IPS-18c (cell line): ENCODE data around the gene PNLIP.

Experiments used
- H3K4me3 ChIP-seq: 2 replicates; pipeline ENCODE4 v1.7.0; 2013; ENCODE audit warnings: low read depth, mild to moderate bottlenecking, low read length, moderate library complexity; ENCODE audit not compliant: insufficient read depth
- H3K9me3 ChIP-seq: one replicate; pipeline ENCODE4 v1.6.1; 2013; ENCODE audit warnings: mild to moderate bottlenecking, low read length, moderate library complexity; ENCODE audit not compliant: control insufficient read depth, insufficient read depth

PNLIP gene

DNA sequence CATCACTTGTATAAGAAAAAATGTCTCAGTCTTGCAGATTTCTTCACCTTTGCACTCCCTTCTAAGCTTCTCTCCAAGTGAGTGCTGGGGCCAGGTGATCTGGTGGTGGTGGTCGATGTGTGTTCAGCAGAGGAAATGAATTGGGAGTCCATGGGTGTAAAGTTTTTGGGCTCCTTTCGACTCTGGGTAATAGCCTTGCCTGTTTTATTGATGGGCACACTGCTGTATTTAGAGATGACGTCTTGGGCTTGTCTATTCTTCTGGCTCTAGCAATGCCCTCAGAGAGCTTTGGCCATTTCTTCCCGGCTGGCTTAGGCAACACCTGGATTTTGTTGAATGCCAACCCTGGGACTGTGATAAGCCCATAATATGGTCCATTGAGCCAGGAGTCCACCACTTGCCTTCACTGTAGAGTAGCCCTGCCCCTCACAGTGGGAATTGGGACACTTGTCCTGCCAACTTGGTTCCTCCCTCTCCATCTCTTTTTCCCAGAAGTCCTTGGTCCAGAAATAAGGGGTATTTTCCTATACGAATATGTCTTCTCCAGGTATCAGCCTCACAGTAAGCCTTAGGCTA lies 11.7 kb downstream of the PNLIP start:
- no peak overlapping the region for H3K4me3 ChIP-seq

DNA sequence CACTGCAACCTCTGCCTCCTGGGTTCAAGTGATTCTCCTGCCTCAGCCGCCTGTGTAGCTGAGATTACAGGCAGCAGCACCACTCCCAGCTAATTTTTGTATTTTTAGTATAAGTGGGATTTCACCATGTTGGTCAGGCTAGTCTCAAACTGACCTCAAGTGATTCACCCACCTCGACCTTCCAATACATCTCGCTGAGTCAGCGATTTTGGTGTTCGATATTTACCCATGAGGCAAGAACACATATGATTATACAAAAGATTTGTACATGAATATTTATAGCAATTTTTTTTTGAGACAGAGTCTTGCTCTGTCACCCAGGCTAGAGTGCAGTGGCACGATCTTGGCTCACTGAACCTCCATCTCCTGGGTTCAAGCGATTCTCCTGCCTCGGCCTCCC lies 19.8 kb downstream of the PNLIP start:
- H3K4me3 ChIP-seq, result no peak overlapping the region

More for the DNA sequence above, 11.7 kb downstream of the PNLIP start:
- H3K9me3 ChIP-seq, result no peaks in the 10 kb centered on the region

DNA sequence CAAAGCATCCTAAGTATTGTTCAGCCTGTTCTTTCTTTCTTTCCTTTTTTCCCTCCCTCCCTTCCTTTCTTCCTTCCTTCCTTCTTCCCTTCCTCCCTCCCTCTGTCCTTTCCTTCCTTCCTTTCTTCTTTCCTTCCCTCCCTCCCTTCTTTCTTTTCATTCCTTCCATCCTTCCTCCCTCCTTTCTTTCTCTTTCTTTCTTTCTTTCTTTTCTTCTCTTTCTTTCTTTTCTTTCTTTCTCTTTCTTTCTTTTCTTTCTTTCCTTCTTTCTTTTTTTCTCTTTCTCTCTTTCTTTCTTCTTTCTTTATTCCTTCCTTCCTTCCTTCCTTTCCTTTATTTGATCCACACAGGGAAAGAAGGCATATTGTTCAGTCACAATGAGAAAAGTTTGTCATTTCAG lies 21.2 kb downstream of the PNLIP start:
- H3K9me3 ChIP-seq, result no peaks in the 10 kb centered on the region
- no peak overlapping the region for H3K4me3 ChIP-seq

More for the DNA sequence above, 19.8 kb downstream of the PNLIP start:
- no peaks in the 10 kb centered on the region for H3K9me3 ChIP-seq

DNA sequence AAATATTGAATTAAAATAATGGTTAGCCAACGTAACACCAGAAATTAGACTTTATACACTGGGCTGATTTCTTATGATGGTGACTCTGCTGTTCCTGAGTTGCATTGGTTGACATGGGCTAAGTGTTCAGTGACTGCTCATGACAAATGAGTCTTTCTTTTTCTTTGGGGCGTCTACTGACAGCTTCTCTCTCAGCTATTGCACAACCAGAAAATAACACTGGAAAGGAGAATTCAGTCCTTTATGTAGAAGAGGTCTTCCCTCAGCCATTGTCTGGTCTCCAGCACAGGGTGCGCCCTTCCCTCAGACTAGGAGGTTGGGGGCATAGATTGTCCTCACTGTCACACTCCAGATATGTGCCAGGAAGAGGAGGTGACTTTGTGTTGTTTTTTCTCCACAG lies 21.6 kb downstream of the PNLIP start:
- Histone ChIP-seq H3K4me3 (no peak overlapping the region), H3K9me3 (no peaks in the 10 kb centered on the region)

DNA sequence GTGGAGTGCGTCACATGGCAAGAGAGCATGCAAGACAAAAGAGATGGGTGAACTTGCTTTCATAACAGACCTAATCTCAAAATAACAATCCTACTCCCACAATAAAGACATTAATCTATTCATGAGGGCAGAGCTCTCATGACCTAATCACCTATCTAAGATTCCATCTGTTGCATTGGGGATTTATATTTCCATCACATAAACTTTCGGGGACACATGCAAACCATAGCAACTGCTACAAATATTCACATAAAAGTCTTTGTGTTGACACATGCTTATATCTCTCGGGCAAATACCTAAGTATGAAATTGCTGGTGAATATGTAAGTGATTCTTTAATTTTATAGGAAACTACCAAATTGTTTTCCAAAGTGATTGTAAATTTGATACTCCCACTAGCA lies 29.1 kb downstream of the PNLIP start:
- Histone ChIP-seq H3K9me3 (no peaks in the 10 kb centered on the region), H3K4me3 (no peak overlapping the region)

DNA sequence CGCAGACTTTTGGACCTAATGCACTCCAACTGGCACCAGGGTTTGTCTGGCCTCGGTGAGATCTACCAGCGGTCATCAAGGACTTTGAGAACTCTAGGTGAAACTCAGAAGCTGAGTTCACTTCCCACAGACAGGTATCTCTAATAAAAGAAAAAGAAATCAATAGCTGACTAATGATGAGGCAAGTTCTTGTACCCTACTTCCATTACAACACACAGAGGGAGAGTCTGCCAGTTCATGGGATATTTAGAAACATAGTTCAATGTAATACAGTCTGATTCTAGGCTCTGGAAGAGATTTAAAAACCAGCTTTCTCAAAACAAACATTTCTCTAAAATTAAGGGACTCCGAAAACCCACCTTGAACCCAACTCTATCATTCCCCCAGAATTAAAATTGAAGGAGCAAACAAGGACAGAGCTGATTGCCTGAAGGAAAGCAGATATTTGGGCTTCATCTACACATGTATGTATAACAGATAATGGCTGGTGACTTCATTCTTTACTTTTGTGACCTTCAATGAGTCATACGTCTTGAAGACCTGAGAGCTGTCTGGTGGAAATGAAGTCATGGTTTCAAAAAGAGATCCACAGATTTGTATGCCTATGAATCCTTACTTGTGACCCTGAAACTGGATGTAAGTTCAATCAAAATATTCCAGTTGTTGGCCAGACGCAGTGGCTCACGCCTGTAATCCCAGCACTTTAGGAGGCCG lies 42.3 kb downstream of the PNLIP start:
- no peaks in the 10 kb centered on the region for H3K9me3 ChIP-seq
- no peak overlapping the region for H3K4me3 ChIP-seq

DNA sequence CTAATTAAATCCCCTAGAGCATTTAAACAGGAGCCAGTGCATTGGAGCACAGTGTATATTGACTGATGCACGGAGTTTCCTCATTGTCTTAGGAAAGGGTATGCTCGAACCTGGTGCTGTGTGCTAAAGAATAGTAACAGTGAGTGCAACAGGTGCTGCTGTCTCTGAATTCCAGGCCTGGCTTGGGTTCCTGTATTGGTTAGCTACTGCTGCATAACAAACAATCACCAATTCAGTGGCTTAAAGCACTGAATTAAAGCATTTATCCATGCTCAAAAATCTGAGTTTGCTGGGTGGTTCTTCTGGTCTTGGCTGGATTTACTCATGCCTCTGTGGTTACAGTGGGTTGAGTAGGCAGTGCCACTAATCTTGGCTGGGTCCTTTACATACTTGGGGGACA lies 43.3 kb downstream of the PNLIP start:
- Histone ChIP-seq H3K4me3 (no peak overlapping the region), H3K9me3 (no peaks in the 10 kb centered on the region)

DNA sequence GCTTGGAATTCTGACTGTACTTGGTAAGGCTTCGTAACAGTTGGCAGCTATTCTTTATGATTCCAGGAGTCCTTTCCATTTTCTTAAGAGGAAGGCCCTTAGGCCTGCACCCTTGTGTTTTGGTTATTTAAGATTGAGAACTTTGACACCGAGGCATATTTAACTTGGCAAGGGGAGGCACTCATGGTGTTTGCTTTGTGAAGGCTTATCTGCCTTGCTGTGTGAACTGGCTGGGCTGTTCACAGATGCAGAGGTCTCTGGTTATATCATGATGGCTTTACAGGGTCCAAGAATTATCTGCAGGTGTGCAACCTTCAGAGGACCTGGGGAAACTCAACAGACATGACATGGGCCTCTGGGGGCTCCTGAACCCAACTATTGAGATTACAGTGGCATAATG lies 44.2 kb downstream of the PNLIP start:
- Histone ChIP-seq H3K4me3 (no peak overlapping the region), H3K9me3 (no peaks in the 10 kb centered on the region)

DNA sequence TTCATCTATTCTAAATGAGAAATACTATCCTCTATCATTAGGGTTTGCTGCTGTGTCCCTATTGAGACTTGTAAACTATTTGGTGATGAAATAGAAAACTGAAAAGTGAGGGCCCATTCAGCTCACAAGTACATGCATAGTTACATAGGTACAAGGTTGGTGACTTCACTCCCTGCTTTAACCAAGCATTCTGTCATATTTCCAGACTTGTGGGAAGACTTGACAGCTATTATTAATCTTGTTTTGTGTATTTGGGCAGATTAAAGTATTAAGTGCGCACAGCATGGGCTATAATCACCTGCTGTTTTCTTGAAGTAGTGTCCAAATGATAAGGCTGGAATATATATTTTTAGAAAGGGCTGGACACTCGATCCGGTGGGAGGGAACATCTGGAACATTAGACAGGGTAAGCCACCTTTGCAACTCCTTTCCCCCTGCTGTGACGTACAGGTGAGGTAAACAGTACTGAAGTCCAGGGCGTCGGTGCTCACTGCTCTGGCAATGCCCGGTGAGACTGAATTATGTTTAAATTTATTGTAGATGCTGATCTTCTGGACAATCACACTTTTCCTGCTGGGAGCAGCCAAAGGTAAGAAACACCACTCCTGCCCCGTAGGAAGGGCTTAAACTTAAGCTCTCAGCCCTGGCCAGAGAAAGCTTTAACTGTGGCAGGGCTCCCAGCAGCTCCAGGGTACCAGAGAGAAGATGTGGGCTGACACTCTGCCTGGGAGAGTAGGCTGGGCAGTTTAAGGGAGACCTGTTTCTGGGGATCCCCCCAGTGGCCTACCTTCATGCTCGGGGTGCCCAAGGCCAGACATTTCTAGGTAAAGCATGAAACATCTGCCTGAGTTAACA lies 45.1 kb downstream of the PNLIP start, which contains the start of gene PNLIPRP1:
TSS of gene PNLIPRP1 (plus strand) at position 370 of the 855 bp plus-strand sequence. CDS start at position 541, 171 bp downstream.
- Histone ChIP-seq H3K9me3 (no peaks in the 10 kb centered on the region), H3K4me3 (no peak within 1 kb of the TSS)

DNA sequence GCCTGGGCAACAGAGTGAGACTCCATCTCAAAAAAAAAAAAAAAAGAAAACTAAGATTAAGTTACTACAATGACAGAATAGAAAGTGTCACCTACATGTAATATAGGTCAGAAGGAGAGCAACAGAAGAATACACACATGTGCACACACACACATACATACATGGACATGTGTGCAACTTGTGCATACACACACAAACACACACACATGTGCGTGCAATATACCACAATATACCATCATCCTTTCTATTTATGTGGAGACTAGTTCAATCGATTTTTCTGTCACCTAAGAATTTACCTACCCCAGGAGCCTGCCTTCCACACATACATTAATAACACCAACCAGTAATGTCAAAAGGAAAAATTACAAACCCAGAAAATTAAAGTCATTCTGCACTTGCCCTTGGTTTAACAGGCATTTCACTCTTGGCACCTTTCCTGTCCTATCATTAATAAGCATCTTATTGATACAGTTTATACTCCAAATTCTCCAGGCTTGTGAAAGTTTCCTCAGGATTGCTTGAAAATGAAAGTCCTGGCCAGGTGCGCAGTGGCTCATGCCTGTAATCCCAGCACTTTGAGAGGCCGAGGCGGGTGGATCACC lies 47.5 kb downstream of the PNLIP start:
- Histone ChIP-seq H3K4me3 (no peak overlapping the region), H3K9me3 (no peaks in the 10 kb centered on the region)

DNA sequence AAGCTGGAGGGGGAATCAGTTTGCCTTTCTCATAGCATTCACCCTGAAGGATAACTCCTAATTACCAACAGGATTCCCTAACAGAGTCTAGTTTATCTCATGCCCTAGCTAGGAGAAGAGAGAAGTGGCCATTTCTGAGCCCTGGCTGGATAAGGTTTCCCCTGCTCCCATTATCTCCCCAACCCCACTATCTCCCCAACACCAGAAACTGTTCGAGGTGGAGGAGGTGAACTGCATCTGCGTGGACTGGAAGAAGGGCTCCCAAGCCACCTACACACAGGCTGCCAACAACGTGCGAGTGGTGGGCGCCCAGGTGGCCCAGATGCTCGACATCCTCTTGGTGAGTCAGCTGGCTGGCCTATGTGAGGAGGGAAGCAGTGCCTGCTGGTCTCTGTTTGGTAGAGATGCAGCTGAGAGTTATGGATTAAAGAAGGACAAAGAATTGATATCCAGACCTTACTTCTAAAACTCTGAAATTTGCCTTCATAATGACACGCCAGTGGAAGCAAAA lies 48.8 kb downstream of the PNLIP start:
- Histone ChIP-seq H3K9me3 (no peaks in the 10 kb centered on the region), H3K4me3 (no peak overlapping the region)

DNA sequence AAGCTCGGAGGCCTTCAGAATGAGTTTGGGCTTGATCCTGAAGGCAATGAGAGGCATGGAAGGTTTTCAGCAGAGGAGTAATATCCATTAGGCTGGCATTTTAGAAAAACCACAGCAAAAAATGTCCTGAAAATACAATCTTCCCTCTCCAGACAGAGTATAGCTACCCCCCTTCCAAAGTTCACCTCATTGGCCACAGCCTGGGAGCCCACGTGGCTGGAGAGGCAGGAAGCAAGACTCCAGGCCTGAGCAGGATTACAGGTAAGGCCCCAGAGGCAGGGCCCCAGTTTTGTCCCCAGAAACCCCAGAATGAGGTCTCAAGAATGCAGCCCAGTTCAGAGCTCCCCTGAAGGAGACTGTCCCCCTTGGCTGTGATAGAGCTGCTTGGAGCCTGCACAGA lies 50.3 kb downstream of the PNLIP start:
- Histone ChIP-seq H3K9me3 (no peaks in the 10 kb centered on the region), H3K4me3 (no peak overlapping the region)

DNA sequence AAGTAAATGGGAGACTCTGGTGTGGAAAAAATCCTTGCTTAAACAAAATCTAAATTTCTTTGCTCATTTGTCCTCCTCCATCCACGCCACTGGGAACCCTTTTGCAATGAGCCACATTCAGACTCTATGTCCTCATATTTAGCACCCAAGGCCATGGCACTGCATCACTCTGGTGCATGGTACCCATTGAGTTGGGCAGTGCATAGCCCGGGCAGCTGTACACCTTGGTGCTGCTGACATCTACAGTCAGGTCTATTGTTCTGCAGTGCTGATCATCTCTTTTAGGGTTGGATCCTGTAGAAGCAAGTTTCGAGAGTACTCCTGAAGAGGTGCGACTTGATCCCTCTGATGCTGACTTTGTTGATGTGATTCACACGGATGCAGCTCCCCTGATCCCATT lies 51.8 kb downstream of the PNLIP start:
- H3K4me3 ChIP-seq, result no peak overlapping the region
- no peaks in the 10 kb centered on the region for H3K9me3 ChIP-seq

DNA sequence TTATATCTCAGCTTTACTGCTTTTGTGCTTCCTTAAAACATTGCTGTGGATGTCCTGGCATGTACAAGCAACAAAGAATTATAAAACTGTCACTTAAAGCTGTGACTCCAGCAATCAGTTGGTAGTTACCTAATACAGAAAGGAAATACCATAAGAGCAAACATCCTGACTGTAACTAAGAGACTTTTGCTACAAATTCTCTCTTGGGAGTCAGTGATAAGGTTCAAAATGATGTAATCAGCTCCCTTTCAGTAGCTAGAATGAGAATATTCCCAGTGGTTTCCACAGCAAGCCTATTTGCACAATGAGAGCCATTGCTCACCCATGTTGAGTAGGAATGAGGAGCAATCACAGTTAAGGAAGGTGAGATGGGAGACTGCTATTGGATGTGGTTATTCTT lies 52.6 kb downstream of the PNLIP start:
- H3K9me3 ChIP-seq, result no peaks in the 10 kb centered on the region
- no peak overlapping the region for H3K4me3 ChIP-seq

DNA sequence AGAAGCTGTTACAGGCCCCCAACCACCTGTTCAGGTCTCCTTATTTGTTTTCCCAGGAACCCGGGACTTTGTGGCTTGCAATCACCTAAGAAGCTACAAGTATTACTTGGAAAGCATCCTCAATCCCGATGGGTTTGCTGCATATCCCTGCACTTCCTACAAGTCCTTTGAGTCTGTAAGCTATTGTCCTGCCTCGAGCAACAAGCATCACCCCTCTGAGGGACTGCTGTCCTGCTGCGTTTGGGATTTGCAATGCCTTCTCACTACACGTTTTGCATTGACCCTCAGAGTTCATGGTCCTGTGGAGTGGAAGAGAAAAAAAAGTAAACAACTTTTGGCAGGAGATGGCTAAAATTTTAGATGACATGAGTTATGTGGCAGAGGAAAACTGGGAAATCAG lies 54.3 kb downstream of the PNLIP start:
- H3K4me3 ChIP-seq, result no peak overlapping the region

DNA sequence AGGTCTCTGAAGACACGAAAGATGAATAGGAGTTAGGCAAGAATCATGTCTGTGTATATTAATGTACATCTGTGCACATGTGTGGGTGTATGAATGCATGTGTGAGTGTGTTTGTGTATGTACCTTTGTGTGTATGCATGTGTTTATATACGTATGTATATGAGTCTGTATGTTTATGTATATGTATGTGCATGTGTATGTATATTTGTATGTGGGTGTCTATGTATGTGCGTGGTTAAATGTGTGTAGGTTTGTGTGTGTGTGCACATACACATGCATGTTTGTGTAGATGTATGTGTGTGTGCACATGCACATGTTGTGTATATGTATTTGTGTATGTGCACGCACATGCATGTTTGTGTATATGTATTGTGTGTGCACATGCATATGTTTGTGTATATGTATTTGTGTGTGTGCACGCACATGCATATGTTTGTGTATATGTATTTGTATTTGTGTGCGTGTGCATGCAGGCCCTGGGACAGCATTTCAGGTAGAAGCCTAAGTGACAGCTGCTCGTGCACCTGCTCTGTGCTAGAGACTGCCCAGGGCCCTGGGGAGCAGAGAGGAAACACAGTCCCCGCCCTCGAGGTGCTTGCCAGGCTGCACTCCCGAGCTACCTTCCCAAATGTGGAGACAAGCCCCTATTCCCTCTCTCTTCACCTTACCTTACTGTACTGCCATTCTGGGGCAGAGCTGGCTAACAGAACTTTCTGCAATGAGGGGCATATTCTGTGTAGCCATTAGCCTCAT lies 57.1 kb downstream of the PNLIP start:
- no peak overlapping the region for H3K4me3 ChIP-seq
- no peaks in the 10 kb centered on the region for H3K9me3 ChIP-seq

More for the DNA sequence above, 54.3 kb downstream of the PNLIP start:
- H3K9me3 ChIP-seq, result no peaks in the 10 kb centered on the region

DNA sequence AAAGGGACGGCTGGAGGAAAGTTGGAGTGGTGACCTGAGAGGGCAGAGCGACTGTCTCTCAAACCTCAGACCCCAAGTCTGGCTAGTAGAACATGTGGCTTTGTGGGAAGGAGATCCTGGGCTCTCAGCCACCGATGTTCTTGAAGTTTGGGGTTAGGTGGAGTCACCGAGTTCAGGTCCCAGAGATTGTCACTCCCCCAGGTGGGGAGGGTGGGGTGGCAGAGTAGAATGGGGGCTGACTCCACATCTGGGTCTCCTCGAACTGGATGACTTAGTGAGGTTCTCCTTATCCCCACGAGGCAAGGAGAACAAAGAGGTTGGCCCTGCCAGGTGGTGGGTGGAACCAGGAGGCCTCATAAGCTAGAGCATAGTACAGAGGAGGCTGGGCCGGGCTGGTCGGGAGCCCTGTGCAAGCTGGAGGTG lies 60.3 kb downstream of the PNLIP start:
- Histone ChIP-seq H3K4me3 (no peak overlapping the region), H3K9me3 (no peaks in the 10 kb centered on the region)
